T-helper 22 cell (primary cell): ENCODE data around the gene GLP2R.

Experiments
- DNase-seq: peaks from one replicate; pipeline ENCODE4 v3.0.0-alpha.2; 2020; ENCODE audit warnings: low read depth

GLP2R gene

GRCh38 chr17:9922012-9922848 lies 96.5 kb downstream of the GLP2R start:
- no peak for DNase-seq

DNA sequence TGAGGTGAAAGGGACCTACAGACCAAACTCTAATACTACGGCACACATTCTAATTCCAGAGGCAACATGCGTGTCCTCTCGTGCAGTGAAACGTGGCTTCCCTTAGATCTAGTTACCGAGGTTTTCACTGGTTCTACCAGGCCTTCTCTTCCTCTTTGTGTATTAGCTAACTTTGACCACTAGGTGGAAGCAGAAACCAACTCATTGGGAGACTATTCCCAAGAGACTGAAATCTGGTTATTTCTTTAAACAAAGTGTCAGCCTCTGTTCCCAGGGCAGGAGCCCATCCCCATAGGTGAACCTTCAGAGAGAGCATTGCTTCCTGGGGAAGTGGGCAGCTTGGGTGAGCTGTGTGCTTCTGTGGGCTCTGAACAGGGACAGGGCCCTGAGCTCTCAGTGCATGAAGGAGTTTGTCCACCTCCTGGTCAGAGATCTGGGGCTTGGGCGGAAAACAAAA lies 99.0 kb downstream of the GLP2R start:
- no peak for DNase-seq

- no peak for DNase-seq
Observed at GRCh38 chr17:9925457-9925856, 99.7 kb downstream of the GLP2R start.

DNA sequence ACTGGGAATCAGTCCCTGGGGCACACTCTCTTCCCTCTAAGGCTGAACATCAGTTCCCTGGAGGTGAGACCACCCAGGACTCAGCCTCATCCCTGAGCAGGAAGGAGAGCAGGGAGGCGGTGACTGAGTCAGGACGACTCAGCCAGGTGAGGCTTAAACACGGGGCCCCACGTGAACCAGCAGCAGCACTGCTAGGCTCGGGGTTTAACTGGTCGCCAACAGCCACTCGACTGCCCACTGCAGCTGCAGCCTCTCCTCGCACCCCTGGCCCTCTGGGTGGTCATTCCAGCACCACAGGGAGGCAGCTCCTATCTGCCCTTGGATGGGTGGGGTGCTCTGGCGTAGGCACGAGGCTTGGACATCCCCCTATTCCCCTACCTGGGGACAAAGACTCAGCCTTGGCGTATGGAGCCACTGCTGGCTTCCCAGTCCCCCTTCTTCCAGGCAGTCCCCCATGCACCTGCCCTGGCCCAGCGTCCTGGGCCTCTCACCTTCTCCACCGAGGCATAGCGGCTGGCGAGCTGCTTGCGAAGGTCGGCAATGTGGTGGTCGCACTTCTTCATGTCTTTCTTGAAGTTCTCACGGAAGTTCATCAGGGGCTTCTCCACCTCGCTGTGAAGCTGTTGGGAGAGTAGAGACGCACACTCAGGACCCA lies 100.6 kb downstream of the GLP2R start:
- DNase-seq, result no peak

- no peak for DNase-seq
Observed at GRCh38 chr17:9928601-9929333, 103.0 kb downstream of the GLP2R start.

- DNase-seq, result no peak
Observed at GRCh38 chr17:9929871-9930270, 104.1 kb downstream of the GLP2R start.

DNA sequence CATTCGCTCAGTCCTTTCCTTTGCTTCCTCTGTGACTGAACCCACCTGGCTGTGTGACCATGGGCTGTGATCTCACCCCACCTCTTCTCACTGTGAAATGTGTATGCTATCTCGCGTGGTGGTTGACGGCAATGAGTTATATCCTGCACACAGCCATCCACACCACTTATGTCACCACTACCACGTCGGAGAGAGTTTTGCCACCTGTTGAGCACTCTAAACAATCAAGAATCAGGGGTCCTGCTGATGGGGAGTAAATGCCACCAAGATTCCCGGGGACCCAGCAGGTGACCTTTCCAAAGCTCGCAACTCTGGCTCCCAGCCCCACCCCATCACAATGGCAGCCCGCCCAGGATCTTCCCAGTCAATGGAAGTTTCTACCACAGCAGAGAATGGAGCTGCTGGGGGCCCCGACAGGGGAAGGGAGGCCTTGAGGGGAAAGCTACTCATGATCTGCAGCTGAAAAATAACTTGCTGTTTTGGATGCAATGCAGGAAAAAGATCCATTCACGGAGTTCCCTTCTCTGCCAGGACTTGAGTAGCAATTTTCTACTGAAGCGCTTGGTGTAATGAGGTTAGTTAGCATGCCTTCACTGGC lies 105.5 kb downstream of the GLP2R start:
- no peak for DNase-seq

DNA sequence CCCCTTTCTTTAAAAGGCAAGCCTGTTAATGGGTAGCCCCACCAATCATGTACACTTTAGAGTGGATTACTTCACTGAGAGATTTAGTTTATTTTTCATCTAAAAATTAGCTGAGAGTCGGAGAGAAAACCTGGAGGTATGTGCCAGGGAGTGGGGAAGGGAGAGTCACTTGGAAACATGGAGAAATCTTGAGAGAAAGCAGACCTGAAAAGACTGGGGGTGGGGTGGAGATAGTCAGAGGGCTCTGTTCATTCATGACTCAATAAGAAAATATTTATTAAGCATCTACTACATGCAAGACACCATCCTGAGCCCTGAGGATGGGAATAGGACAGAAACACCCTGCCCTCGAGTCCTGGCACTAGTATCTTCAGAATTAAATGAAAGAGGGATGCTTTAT lies 106.8 kb downstream of the GLP2R start:
- DNase-seq, result no peak

DNA sequence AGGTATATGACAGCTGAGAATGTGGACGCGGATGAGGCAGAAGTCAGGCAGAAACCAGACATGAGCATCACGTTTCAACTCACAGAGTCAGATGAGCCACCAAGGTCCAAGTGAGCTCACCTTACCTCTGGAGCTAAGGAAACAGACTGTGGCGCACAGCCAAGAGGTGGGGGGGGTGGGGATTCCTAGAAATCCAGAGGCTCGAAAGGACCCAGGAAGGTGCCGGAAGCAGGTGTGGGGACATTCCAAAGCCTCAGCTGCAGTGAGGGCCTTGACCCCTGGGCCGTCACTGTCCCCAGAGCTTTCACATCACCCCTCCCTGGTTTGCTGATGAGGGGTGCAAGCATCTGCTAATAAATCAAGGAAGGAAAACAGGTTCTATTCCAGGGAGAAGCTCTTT lies 108.6 kb downstream of the GLP2R start:
- no peak for DNase-seq

- DNase-seq, result no peak
Observed at GRCh38 chr17:9935408-9935807, 109.7 kb downstream of the GLP2R start.

GRCh38 chr17:9936095-9936494 lies 110.4 kb downstream of the GLP2R start:
- DNase-seq, result no peak

DNA sequence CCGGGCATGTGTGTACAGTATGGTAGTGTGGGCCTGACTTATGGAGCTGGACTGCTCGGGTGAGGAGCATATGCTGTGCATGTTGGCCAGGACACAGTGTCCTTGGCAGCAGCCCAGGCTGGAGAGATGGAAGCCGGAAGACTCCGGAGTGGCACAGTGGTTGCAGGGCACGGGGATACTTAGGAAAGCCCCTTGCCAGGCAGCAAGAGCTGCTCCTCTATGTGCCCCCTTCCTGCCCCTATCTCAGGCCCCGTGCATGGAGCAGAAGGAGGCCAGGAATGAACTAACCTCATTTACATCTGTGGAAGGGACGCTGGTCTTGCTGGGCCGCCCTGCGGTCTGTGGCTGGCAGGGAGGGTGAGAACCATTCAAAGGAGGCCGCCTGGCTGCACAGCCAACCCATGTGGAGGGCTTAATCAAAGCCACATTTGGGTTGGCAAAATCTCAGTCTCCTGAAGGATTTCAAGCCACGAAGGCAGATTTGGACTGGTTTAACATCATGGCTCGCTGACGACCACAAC lies 111.6 kb downstream of the GLP2R start:
- no peak for DNase-seq

- DNase-seq, result no peak
Observed at GRCh38 chr17:9937901-9938300, 112.2 kb downstream of the GLP2R start.

- DNase-seq, result no peak
Observed at GRCh38 chr17:9938764-9939163, 113.0 kb downstream of the GLP2R start.

DNA sequence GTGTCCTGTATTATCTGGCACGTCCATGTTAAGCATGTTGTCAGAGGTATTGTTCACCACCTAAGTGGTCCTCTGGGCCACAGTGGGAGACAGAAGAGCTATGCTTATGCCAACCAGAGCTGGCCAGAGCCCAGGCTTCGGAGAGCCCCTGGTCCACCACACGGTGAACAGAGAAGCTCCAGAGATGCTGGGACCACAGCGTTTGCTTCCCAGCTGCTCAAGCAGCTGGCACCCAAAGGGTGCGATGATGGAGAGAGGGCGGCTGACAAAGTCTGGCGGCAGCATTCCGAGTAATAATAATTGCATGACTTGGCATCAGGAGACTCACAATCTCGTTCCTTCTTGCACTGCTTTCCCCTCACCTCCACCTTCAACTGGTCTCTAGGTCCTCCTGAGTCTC lies 115.1 kb downstream of the GLP2R start:
- no peak for DNase-seq

DNA sequence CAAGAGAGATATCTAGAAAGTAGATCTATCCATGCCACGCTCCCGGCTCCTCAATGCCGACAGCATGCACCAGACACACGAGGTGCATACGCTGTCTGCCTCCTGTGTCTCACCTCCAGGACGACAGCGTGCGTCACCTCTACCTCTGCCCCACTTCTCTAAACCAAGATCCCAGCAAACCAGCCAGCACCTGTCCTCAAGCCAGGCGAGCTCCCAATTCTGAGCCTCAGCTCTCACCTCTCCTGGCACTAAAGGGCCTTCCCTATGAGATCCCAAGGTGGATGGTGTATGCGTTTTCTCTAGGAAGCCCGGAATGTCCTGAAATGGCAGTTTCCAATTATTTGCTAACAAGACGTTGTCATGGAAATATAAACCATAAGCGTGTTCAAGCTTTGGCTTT lies 115.6 kb downstream of the GLP2R start:
- DNase-seq, result no peak
